Measurements from ENCODE around the gene NCBP3.

GRCh38 chr17:3804503-3804931 lies 41.5 kb downstream of the NCBP3 start:
- TF ChIP-seq CTCF (IDR thresholded peaks at IDR 0.05; ENCODE audit: low read length): no peak
- no peak for TF ChIP-seq EZH2 (optimal IDR thresholded peaks at IDR 0.05; ENCODE audit: low read depth, low read length)

Data from MM.1S (cell line).